Stimulated activated CD4-positive, alpha-beta T cell treated with anti-CD3 and anti-CD28 coated beads, Interleukin-2, amount 100 ng/mL, for 4 hours (primary cell): ENCODE measurements around the gene DOCK2.

Source experiments
- DNase-seq: peaks from one replicate; pipeline ENCODE4 v3.0.0-alpha.2; 2020; ENCODE audit warnings: low read depth

Gene DOCK2

DNA sequence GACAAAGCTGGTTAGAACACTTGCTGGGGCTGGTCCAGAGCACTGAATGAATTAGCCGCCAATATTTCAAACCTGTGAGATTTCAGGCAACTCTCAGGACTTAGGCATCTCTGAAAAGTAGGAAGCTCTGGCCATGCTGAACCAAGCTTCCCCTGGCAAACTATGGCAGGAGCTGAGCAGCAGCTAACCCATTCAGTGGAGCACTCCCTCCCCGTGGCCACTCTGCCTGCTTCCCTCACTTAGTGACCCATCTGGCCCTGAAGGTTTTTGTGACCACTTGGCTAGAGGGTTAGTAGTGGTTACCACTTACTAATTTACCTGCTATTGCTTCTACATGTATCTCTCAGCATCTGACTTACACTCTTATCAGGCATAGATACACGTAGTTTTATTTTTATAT, 494.2 kb downstream of the DOCK2 start:
- DNase-seq: no peak

DNA sequence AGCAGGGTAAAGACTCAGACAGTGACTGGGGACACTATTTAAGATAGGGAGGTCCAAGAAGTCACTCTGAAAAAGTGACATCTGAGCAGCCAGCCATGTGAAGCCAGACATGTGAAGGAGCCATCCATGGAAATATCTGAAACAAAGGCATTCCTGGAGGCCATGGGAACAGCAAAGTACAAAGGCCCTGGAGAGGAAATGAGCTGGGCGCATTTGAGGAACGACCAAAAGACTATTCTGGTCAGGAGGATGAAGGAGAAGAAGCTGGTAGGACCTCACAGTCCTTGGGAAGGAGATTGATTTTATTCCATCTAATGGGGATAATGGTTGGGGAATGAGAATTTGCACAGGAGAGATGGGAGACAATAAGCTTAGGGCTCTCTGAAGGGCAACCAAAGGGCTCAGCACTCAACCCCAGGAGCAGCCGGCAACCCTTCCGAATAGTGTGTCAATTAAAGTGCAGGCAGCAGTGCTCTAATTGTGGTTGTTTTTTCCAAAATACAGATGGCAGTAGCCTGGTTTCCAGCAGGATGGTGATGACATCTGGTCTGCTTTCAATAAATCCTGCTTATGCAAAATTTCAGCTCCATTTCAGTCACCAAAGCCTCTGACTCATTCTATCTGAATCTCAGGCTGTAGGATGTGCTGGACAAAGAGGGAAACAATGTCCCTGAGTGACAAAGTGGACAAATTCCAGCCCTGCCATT, 495.3 kb downstream of the DOCK2 start:
- no peak for DNase-seq
